Activated B cell treated with CpG ODN at 0.5 μM for 24 hours (primary cell): ENCODE results near the gene KLK8. TPM values are rescaled to one million over a fixed set of nuclear protein-coding genes. Genes with fewer than 3 reads are reported as not detected.

Experiments used
- ATAC-seq: fragments of 200-7000 bp; cut with Tn5 transposase; one replicate; pipeline ENCODE4 v1.10.0; 2021; ENCODE audit warnings: low read depth, mild to moderate bottlenecking, moderate library complexity
- CTCF ChIA-PET: fragments of 350-600 bp; sonication (Branson Sonifier 250); formaldehyde crosslinking; loops from one replicate; lab custom pipeline; 2021; ENCODE audit warnings: antibody characterized with exemption; lab: Charles Lee
- POLR2A ChIA-PET: fragments of 350-600 bp; sonication (Branson Sonifier 250); formaldehyde crosslinking; loops from one replicate; lab custom pipeline; 2021; ENCODE audit warnings: antibody characterized with exemption; lab: Charles Lee
- DNase-seq: peaks from one replicate; pipeline ENCODE4 v3.0.0; 2022
- H3K27ac Mint-ChIP-seq: one replicate; pipeline ENCODE4 v1.8.0; 2020; ENCODE audit warnings: mixed read lengths
- H3K27me3 Mint-ChIP-seq: one replicate; pipeline ENCODE4 v1.8.0; 2021; ENCODE audit warnings: mixed read lengths
- H3K36me3 Mint-ChIP-seq: one replicate; pipeline ENCODE4 v1.8.0; 2021; ENCODE audit warnings: low read depth, mixed read lengths
- H3K4me1 Mint-ChIP-seq: one replicate; pipeline ENCODE4 v1.8.0; 2021; ENCODE audit warnings: mixed read lengths
- H3K4me3 Mint-ChIP-seq: one replicate; pipeline ENCODE4 v1.8.0; 2020; ENCODE audit warnings: mild to moderate bottlenecking, mixed read lengths
- H3K9me3 Mint-ChIP-seq: one replicate; pipeline ENCODE4 v1.8.0; 2020; ENCODE audit warnings: mixed read lengths
- intact Hi-C: fragments of 100-400 bp; cut with micrococcal nuclease; formaldehyde crosslinking; loops from one replicate; pipeline ENCODE4 v1.15.1; 2024
- total RNA-seq: library from RNA; stranded (reverse); gene quantifications from 2 replicates; pipeline ENCODE4 v1.2.3, GENCODE V29; 2022
- TF ChIP-seq, protein P1 (sequence below): fragments of 200-600 bp; IDR thresholded peaks from one replicate; pipeline ENCODE4 v1.8.0; 2022; ENCODE audit warnings: antibody characterized with exemption, mild to moderate bottlenecking

KLK8 gene
- total RNA-seq, 1 donor from 2014 or later: not detected

DNA sequence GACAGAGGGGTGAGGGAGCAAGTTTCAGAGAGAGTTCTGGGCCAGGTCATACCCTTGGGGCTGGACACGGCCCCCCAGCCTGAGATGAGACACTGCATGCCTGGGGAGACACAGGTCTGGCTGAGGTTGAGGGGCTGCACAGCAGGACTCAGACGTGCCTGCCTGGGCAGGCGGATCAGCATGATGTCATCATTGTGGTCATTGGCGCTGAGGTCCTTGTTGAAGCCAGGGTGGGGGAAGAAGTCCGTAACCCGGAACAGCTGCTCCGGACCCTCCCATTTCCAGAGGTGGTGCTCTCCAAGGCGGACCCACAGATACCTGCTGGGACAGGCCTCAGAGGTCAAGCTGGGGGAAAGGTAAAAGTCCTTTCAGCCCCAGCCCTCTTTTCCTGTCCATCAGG is 5.0 kb upstream of the KLK8 start:
- ChIA-PET CTCF (no interaction called here), POLR2A (no interaction called here)
- no peaks in the 10 kb centered on the region for H3K9me3 Mint-ChIP-seq

GRCh38 chr19:51005248-51005647 is 3.8 kb upstream of the KLK8 start:
- CTCF ChIA-PET: no interaction called here
- ATAC-seq (no peak), DNase-seq (no peak)
- TF ChIP-seq, protein P1, sequence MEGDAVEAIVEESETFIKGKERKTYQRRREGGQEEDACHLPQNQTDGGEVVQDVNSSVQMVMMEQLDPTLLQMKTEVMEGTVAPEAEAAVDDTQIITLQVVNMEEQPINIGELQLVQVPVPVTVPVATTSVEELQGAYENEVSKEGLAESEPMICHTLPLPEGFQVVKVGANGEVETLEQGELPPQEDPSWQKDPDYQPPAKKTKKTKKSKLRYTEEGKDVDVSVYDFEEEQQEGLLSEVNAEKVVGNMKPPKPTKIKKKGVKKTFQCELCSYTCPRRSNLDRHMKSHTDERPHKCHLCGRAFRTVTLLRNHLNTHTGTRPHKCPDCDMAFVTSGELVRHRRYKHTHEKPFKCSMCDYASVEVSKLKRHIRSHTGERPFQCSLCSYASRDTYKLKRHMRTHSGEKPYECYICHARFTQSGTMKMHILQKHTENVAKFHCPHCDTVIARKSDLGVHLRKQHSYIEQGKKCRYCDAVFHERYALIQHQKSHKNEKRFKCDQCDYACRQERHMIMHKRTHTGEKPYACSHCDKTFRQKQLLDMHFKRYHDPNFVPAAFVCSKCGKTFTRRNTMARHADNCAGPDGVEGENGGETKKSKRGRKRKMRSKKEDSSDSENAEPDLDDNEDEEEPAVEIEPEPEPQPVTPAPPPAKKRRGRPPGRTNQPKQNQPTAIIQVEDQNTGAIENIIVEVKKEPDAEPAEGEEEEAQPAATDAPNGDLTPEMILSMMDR: no peak
- no peaks in the 10 kb centered on the region for H3K36me3 Mint-ChIP-seq
- no peak overlapping the region for H3K4me3 Mint-ChIP-seq
- H3K27me3 Mint-ChIP-seq: peaks cover 23% of the 10 kb centered on the region
- no peak overlapping the region for H3K27ac Mint-ChIP-seq
- intact Hi-C loops: no loop called here
- POLR2A ChIA-PET: no interaction called here
- no peaks in the 10 kb centered on the region for H3K9me3 Mint-ChIP-seq
- H3K4me1 Mint-ChIP-seq: no peaks in the 10 kb centered on the region

More for the DNA sequence above, 5.0 kb upstream of the KLK8 start:
- TF ChIP-seq, protein P1: no peak
- no peak for DNase-seq
- Mint-ChIP-seq H3K4me1 (no peaks in the 10 kb centered on the region), H3K36me3 (no peaks in the 10 kb centered on the region), H3K4me3 (no peak overlapping the region), H3K27ac (no peak overlapping the region), H3K27me3 (peaks cover 18% of the 10 kb centered on the region)
- ATAC-seq: no peak
- intact Hi-C loops: no loop called here

- Mint-ChIP-seq H3K4me1 (no peaks in the 10 kb centered on the region), H3K27ac (no peak overlapping the region), H3K36me3 (no peaks in the 10 kb centered on the region), H3K4me3 (no peak overlapping the region), H3K9me3 (no peaks in the 10 kb centered on the region), H3K27me3 (peaks cover 21% of the 10 kb centered on the region)
- no peak for DNase-seq
- POLR2A ChIA-PET: no interaction called here
- intact Hi-C loops: no loop called here
- CTCF ChIA-PET: no interaction called here
- TF ChIP-seq, protein P1: no peak
- ATAC-seq: no peak
Measured at GRCh38 chr19:51003316-51003715, 1.9 kb upstream of the KLK8 start.

GRCh38 chr19:51002542-51003311 is 1.3 kb upstream of the KLK8 start:
- H3K36me3 Mint-ChIP-seq: no peaks in the 10 kb centered on the region
- ChIA-PET CTCF (interaction anchor here (0.6 kb wide), 1 partner anchor 719 kb away, joined by 4 read pairs; no protein-coding TSS in a partner anchor), POLR2A (no interaction called here)
- no peaks in the 10 kb centered on the region for H3K9me3 Mint-ChIP-seq
- no peak overlapping the region for H3K27ac Mint-ChIP-seq
- no peak for ATAC-seq
- peaks cover 24% of the 10 kb centered on the region for H3K27me3 Mint-ChIP-seq
- intact Hi-C loops: no loop called here
- no peak for DNase-seq
- no peak overlapping the region for H3K4me3 Mint-ChIP-seq
- TF ChIP-seq, protein P1: no peak
- no peaks in the 10 kb centered on the region for H3K4me1 Mint-ChIP-seq

DNA sequence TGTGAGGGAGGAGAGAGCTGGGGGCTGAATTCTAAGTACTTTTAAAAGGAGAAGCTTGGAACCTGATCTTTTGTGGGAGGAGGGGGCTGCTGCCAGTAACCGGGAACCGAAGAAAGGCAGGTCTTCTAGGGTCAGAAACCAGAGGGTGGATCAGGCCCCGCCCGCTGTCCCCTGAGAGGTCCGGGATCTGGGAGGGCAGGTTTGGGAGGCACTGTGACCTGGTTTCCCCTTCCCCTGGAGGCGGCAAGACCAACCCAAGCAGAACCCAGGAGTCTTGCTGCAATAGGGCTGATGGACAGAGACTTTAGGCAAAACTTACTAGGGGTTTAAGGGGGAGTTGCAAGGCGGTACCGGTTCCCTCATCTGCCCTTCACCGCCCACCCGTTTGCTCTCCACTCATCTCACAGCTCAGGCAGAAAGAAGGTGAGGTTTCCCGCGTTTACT is 707 bp upstream of the KLK8 start:
- ATAC-seq (no peak), DNase-seq (no peak)
- H3K36me3 Mint-ChIP-seq: no peaks in the 10 kb centered on the region
- no peak overlapping the region for H3K27ac Mint-ChIP-seq
- H3K4me1 Mint-ChIP-seq: no peaks in the 10 kb centered on the region
- ChIA-PET POLR2A (no interaction called here), CTCF (interaction anchor here (0.6 kb wide), 1 partner anchor 718 kb away, joined by 4 read pairs; no protein-coding TSS in a partner anchor)
- no peaks in the 10 kb centered on the region for H3K9me3 Mint-ChIP-seq
- intact Hi-C loops: no loop called here
- TF ChIP-seq, protein P1: no peak
- H3K4me3 Mint-ChIP-seq: no peak overlapping the region
- H3K27me3 Mint-ChIP-seq: peaks cover 24% of the 10 kb centered on the region
